ENCODE measurements around the gene PRSS8. TPM values are rescaled to one million over a fixed set of nuclear protein-coding genes. Genes with fewer than 3 reads are reported as not detected.
"Not testable (repeated sequence)": the region's sequence is repeated elsewhere in the genome, so short reads cannot be mapped to it uniquely, and the experiment has no call there.

The PRSS8 gene
- total RNA-seq, 1 experiment from 2014 or later = 42.6 TPM

DNA sequence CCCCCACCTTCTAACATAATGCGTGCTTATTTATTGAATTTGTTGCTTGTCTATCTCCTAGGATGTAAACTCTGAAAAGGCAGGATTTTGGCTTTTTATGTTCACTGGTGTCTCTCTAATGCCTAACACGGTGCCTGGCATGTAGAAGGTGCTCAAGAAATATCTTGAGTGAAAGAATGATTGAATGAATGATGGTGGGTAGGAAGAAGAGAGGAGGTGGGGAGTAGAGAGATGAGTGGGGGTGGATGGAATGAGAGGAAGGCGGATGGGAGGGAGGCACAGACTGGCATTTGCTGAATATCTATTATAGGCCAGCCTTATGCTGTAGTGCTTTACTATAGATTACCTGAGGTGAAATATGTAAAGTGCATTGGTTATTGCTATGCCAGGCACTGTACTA is 12.0 kb upstream of the PRSS8 start (continued):
- TF ChIP-seq, protein P1, sequence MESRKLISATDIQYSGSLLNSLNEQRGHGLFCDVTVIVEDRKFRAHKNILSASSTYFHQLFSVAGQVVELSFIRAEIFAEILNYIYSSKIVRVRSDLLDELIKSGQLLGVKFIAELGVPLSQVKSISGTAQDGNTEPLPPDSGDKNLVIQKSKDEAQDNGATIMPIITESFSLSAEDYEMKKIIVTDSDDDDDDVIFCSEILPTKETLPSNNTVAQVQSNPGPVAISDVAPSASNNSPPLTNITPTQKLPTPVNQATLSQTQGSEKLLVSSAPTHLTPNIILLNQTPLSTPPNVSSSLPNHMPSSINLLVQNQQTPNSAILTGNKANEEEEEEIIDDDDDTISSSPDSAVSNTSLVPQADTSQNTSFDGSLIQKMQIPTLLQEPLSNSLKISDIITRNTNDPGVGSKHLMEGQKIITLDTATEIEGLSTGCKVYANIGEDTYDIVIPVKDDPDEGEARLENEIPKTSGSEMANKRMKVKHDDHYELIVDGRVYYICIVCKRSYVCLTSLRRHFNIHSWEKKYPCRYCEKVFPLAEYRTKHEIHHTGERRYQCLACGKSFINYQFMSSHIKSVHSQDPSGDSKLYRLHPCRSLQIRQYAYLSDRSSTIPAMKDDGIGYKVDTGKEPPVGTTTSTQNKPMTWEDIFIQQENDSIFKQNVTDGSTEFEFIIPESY (IDR thresholded peaks at IDR 0.05; ENCODE audit: extremely low read depth, insufficient replicate concordance, low read length) = no peak
- TF ChIP-seq JUND (IDR thresholded peaks at IDR 0.05) (no peak), ZNF274 (IDR thresholded peaks at IDR 0.05; ENCODE audit: low read depth, low read length) (no peak)

DNA sequence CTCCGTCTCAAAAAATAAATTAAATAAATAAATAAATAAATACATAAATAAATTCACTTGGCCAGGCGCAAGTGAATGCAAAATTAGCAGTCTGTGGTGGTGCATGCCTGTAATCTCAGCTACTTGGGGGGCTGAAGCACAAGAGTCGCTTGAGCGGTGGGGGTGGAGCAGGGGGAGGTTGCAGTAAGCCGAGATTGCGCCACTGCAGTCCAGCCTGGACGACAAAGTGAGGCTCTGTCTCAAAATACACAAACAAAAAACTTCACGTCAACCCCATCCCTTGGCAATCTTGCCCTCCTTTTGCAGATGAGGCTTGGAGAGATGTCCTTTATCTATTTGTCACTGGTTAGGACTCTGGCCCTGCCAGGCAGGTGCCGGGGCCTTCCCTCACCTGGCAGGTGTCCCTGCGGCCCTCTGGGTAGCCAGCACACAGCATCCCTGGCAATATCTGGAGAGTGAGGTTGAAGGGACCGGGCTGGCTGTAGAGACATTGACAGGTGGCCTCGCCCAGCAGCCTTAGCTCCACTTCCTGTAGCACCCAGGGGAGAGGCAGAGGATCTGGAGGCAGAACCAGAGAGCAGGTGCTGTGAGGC is 10.0 kb upstream of the PRSS8 start:
- CTCF ChIA-PET = no interaction called here
- Histone ChIP-seq H3K9me2 (ENCODE audit: insufficient read depth) (no peaks in the 10 kb centered on the region), H2AFZ (ENCODE audit: low read depth, low read length, poor library complexity, severe bottlenecking) (no peak overlapping the region), H3K27me3 (ENCODE audit: insufficient read depth, low read length) (no peaks in the 10 kb centered on the region), H3K9ac (ENCODE audit: low read length) (no peak overlapping the region), H3K27ac (ENCODE audit: low read depth, low read length) (no peak overlapping the region), H3K9me3 (ENCODE audit: control insufficient read depth in 1 of 2, insufficient read depth in 1 of 2, low read depth in 1 of 2, low read length in 2 of 2) (no peaks in the 10 kb centered on the region), H3K4me2 (ENCODE audit: low read length) (no peak overlapping the region), H3K36me3 (ENCODE audit: control insufficient read depth in 1 of 2, insufficient read depth in 2 of 2, low read length in 2 of 2) (no peaks in the 10 kb centered on the region), H3K4me3 (replicated peaks in 1 of 2; ENCODE audit: low read depth in 1 of 2, low read length in 2 of 2) (no peak overlapping the region), H4K20me1 (ENCODE audit: insufficient read depth) (no peaks in the 10 kb centered on the region), H3K4me1 (ENCODE audit: control insufficient read depth in 1 of 2, insufficient read depth in 2 of 2, low read length in 2 of 2) (peaks cover 27 to 52% of the 10 kb centered on the region in 2 experiments), H3K79me2 (ENCODE audit: insufficient read depth, low read length) (no peaks in the 10 kb centered on the region)
- no TSS peak for BruUV-seq (replicated peaks)
- no peak for DNase-seq (ENCODE audit: low read depth, low spot score)
- intact Hi-C loops (cut with micrococcal nuclease) = no loop called here
- no peak for ATAC-seq
- RAD21 ChIA-PET (ENCODE audit: low non-redundant PET in 1 of 2, low total read pairs in 2 of 2, uncharacterized antibody in 2 of 2, unreplicated experiment in 2 of 2) = no interaction called here
- POLR2A ChIA-PET = interaction anchor here (1.0 kb wide), 1 partner anchor 35 kb away, joined by 4 read pairs; the partner anchor contains the start of gene FUS
- no peak for TF ChIP-seq CEBPB (IDR thresholded peaks at IDR 0.05; ENCODE audit: low read depth)
- TF ChIP-seq, protein P1 (IDR thresholded peaks at IDR 0.05; ENCODE audit: extremely low read depth, insufficient replicate concordance, low read length) = no peak
- TF ChIP-seq, protein P2, sequence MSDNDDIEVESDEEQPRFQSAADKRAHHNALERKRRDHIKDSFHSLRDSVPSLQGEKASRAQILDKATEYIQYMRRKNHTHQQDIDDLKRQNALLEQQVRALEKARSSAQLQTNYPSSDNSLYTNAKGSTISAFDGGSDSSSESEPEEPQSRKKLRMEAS (IDR thresholded peaks at IDR 0.05) = no peak
- no peak for TF ChIP-seq TCF7L2 (IDR thresholded peaks at IDR 0.05; ENCODE audit: borderline replicate concordance, extremely low read depth, insufficient read depth, insufficient read length)
- no peak for TF ChIP-seq POLR2AphosphoS5 (IDR thresholded peaks at IDR 0.05; ENCODE audit: low read depth, low read length)
- TF ChIP-seq CBX3 (IDR thresholded peaks at IDR 0.05; ENCODE audit: low read depth) = no peak

DNA sequence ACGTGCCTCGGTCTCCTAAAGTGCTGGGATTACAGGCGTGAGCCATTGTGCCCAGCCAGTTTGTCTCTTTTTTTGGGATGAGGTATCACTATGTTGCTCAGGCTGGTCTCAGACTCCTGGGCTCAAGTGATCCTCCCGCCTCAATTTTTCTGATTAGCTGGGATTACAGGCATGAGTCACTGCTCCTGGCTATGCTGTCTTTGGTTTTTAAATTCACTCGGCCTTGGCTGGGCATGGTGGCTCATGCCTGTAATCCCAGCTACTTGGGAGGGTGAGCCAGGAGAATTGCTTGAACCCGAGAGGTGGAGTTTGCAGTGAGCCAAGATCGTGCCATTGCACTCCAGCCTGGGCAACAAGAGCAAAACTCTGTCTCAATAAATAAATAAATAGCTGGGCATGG is 8.9 kb upstream of the PRSS8 start:
- H3K79me2 ChIP-seq (ENCODE audit: insufficient read depth, low read length); H4K20me1 ChIP-seq (ENCODE audit: insufficient read depth); H3K27me3 ChIP-seq (ENCODE audit: insufficient read depth, low read length); H3K4me2 ChIP-seq (ENCODE audit: low read length); H3K36me3 ChIP-seq (ENCODE audit: control insufficient read depth in 1 of 2, insufficient read depth in 2 of 2, low read length in 2 of 2); DNase-seq (ENCODE audit: low read depth, low spot score); H3K9me3 ChIP-seq (ENCODE audit: control insufficient read depth in 1 of 2, insufficient read depth in 1 of 2, low read depth in 1 of 2, low read length in 2 of 2); H2AFZ ChIP-seq (ENCODE audit: low read depth, low read length, poor library complexity, severe bottlenecking); intact Hi-C loops (cut with micrococcal nuclease); ATAC-seq; H3K9me2 ChIP-seq (ENCODE audit: insufficient read depth); RAD21 ChIA-PET (ENCODE audit: low non-redundant PET in 1 of 2, low total read pairs in 2 of 2, uncharacterized antibody in 2 of 2, unreplicated experiment in 2 of 2); BruUV-seq (replicated peaks); H3K4me3 ChIP-seq (replicated peaks in 1 of 2; ENCODE audit: low read depth in 1 of 2, low read length in 2 of 2); CTCF ChIA-PET; H3K9ac ChIP-seq (ENCODE audit: low read length); H3K27ac ChIP-seq (ENCODE audit: low read depth, low read length): not testable (repeated sequence)
- peaks cover 28 to 52% of the 10 kb centered on the region in 2 experiments for H3K4me1 ChIP-seq (ENCODE audit: control insufficient read depth in 1 of 2, insufficient read depth in 2 of 2, low read length in 2 of 2)
- POLR2A ChIA-PET = interaction anchor here (0.6 to 1.5 kb wide), 2 partner anchors 36 to 210 kb away, joined by 3 to 7 read pairs; partner anchors contain the start of gene FUS

Measured in HCT116 (cell line).